Measurements from ENCODE around the gene SLC24A3.

GRCh38 chr20:19223640-19224039 is 11.2 kb downstream of the SLC24A3 start:
- no peak for TF ChIP-seq GLI4 (CRISPR knock-in tag; IDR thresholded peaks at IDR 0.05; ENCODE audit: borderline replicate concordance)
- TF ChIP-seq ATF1 (CRISPR knock-in tag; IDR thresholded peaks at IDR 0.05), result no peak
- TF ChIP-seq CTCF (CRISPR knock-in tag; IDR thresholded peaks at IDR 0.05), result no peak
- no peak for TF ChIP-seq POLR2AphosphoS5 (IDR thresholded peaks at IDR 0.05; ENCODE audit: low read depth, low read length)
- TF ChIP-seq RBM39 (IDR thresholded peaks at IDR 0.05; ENCODE audit: low read depth, low read length, poor library complexity, severe bottlenecking), result no peak
- no peak for TF ChIP-seq TERF1 (CRISPR knock-in tag; IDR thresholded peaks at IDR 0.05)
- no peak for TF ChIP-seq CSRNP2 (CRISPR knock-in tag; conservative IDR thresholded peaks at IDR 0.05; ENCODE audit: low read depth)
- no peak for TF ChIP-seq MYC (CRISPR knock-in tag; IDR thresholded peaks at IDR 0.05; ENCODE audit: borderline replicate concordance)
- no peak for TF ChIP-seq POLR2A (IDR thresholded peaks at IDR 0.05; ENCODE audit: insufficient read depth in 1 of 2, low read depth in 2 of 2, low read length in 2 of 2)
- no peak for TF ChIP-seq ZKSCAN1 (IDR thresholded peaks at IDR 0.05; ENCODE audit: low read length)
- TF ChIP-seq CEBPB (IDR thresholded peaks at IDR 0.05; ENCODE audit: borderline replicate concordance, low read depth, low read length), result no peak
- TF ChIP-seq HNF4G (IDR thresholded peaks at IDR 0.05; ENCODE audit: borderline replicate concordance, low read depth, low read length), result no peak
- TF ChIP-seq HNF4G (CRISPR knock-in tag; IDR thresholded peaks at IDR 0.05; ENCODE audit: borderline replicate concordance, low read depth), result no peak
